Loucy (cell line): ENCODE measurements around the gene SCAPER.

Experiments used
- CTCF ChIP-seq: fragments of 200-600 bp; sonication (generic); conservative IDR thresholded peaks from 2 replicates; pipeline ENCODE4 v1.5.1; 2014; ENCODE audit warnings: mild to moderate bottlenecking, antibody characterized with exemption, low read length
- EZH2phosphoT487 ChIP-seq: fragments of 200-600 bp; IDR thresholded peaks from 2 replicates; pipeline ENCODE4 v1.6.1; 2018; ENCODE audit warnings: antibody characterized with exemption, mild to moderate bottlenecking, moderate library complexity, borderline replicate concordance

DNA sequence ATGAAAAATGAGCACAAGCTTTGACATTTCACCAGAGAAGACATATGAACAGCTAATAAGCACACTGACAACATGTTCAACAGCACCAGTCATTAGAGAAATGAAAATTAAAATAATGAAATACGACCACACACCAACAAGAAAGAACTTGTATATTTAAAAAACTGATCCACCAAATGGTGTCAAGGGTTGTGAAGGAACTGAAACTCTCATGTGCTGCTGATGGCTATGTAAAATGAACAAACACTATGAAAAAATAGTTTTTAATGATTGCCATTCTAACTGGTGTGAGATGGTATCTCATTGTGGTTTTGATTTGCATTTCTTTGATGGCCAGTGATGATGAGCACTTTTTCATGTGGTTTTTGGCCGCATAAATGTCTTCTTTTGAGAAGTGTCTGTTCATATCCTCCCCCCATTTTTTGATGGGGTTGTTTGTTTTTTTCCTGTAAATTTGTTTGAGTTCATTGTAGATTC, 193.8 kb downstream of the SCAPER start:
- TF ChIP-seq CTCF, result no peak
- no peak for TF ChIP-seq EZH2phosphoT487
